OCI-LY3 (cell line): Measurements from ENCODE around the gene IFIH1.

Experiments used
- EZH2phosphoT487 ChIP-seq: fragments of 200-600 bp; shearing (Covaris generic); IDR thresholded peaks from 2 replicates; pipeline ENCODE4 v1.6.1; 2018; ENCODE audit warnings: antibody characterized with exemption, mixed run types, low read depth
- TF ChIP-seq, protein P1 (sequence below): fragments of 200-600, 300-600 bp; sonication (generic); IDR thresholded peaks from 2 replicates; pipeline ENCODE4 v1.5.1; 2014; ENCODE audit warnings: antibody characterized with exemption, low read length, low read depth

GRCh38 chr2:162230761-162231160, 87.7 kb downstream of the IFIH1 start:
- TF ChIP-seq, protein P1, sequence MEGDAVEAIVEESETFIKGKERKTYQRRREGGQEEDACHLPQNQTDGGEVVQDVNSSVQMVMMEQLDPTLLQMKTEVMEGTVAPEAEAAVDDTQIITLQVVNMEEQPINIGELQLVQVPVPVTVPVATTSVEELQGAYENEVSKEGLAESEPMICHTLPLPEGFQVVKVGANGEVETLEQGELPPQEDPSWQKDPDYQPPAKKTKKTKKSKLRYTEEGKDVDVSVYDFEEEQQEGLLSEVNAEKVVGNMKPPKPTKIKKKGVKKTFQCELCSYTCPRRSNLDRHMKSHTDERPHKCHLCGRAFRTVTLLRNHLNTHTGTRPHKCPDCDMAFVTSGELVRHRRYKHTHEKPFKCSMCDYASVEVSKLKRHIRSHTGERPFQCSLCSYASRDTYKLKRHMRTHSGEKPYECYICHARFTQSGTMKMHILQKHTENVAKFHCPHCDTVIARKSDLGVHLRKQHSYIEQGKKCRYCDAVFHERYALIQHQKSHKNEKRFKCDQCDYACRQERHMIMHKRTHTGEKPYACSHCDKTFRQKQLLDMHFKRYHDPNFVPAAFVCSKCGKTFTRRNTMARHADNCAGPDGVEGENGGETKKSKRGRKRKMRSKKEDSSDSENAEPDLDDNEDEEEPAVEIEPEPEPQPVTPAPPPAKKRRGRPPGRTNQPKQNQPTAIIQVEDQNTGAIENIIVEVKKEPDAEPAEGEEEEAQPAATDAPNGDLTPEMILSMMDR: no peak
- TF ChIP-seq EZH2phosphoT487: no peak
